OCI-LY3 (cell line): ENCODE results near the gene DSN1.
A peak's percentile ranks its signal among the peaks of the same experiment; 100 is the strongest.

Experiments
- H2AFZ ChIP-seq: fragments of 200-600, 300-600 bp; shearing (Covaris generic); 2 replicates; pipeline ENCODE4 v1.6.0; 2014; ENCODE audit warnings: antibody characterized with exemption, low read depth, low read length
- H3K27ac ChIP-seq: fragments of 200-600, 300-600 bp; sonication (generic); 2 replicates; pipeline ENCODE4 v1.5.1; 2014; ENCODE audit warnings: mild to moderate bottlenecking, low read length, moderate library complexity, mixed read lengths
- H3K27me3 ChIP-seq: fragments of 200-600, 300-600 bp; sonication (generic); 2 replicates; pipeline ENCODE4 v1.6.1; 2014; ENCODE audit warnings: low read depth, low read length, mixed read lengths
- H3K36me3 ChIP-seq: fragments of 200-600, 300-600 bp; sonication (generic); replicated peaks from 2 replicates; pipeline ENCODE3; 2014; ENCODE audit warnings: low read depth, low read length, mixed read lengths
- H3K4me1 ChIP-seq: fragments of 300-600, 200-600 bp; sonication (generic); 2 replicates; pipeline ENCODE4 v1.6.1; 2014; ENCODE audit warnings: low read length, mixed read lengths
- H3K4me2 ChIP-seq: fragments of 200-600, 300-600 bp; sonication (generic); 2 replicates; pipeline ENCODE4 v1.6.1; 2014; ENCODE audit warnings: low read length, mixed read lengths
- H3K4me3 ChIP-seq: fragments of 300-600, 200-600 bp; sonication (generic); 2 replicates; pipeline ENCODE4 v1.5.1; 2014; ENCODE audit warnings: antibody characterized with exemption, mild to moderate bottlenecking, low read length, moderate library complexity
- H3K79me2 ChIP-seq: fragments of 300-600, 200-600 bp; shearing (Covaris generic); 2 replicates; pipeline ENCODE4 v1.6.1; 2014; ENCODE audit warnings: mild to moderate bottlenecking, low read length, mixed read lengths
- H3K9ac ChIP-seq: fragments of 300-600, 200-600 bp; shearing (Covaris generic); 2 replicates; pipeline ENCODE4 v1.6.0; 2014; ENCODE audit warnings: mild to moderate bottlenecking, low read length, moderate library complexity
- H3K9me3 ChIP-seq: fragments of 200-600, 300-600 bp; shearing (Covaris generic); 2 replicates; pipeline ENCODE4 v1.6.1; 2014; ENCODE audit warnings: low read length, mixed read lengths; ENCODE audit not compliant: insufficient read depth
- H4K20me1 ChIP-seq: fragments of 200-600, 300-600 bp; sonication (generic); 2 replicates; pipeline ENCODE4 v1.6.1; 2016; ENCODE audit warnings: low read length, mixed read lengths; ENCODE audit not compliant: insufficient read depth
- CTCF ChIP-seq: fragments of 200-600, 300-600 bp; sonication (generic); IDR thresholded peaks from 2 replicates; pipeline ENCODE4 v1.5.1; 2014; ENCODE audit warnings: antibody characterized with exemption, low read length, low read depth
- EZH2phosphoT487 ChIP-seq: fragments of 200-600 bp; shearing (Covaris generic); IDR thresholded peaks from 2 replicates; pipeline ENCODE4 v1.6.1; 2018; ENCODE audit warnings: antibody characterized with exemption, mixed run types, low read depth

DSN1 gene

DNA sequence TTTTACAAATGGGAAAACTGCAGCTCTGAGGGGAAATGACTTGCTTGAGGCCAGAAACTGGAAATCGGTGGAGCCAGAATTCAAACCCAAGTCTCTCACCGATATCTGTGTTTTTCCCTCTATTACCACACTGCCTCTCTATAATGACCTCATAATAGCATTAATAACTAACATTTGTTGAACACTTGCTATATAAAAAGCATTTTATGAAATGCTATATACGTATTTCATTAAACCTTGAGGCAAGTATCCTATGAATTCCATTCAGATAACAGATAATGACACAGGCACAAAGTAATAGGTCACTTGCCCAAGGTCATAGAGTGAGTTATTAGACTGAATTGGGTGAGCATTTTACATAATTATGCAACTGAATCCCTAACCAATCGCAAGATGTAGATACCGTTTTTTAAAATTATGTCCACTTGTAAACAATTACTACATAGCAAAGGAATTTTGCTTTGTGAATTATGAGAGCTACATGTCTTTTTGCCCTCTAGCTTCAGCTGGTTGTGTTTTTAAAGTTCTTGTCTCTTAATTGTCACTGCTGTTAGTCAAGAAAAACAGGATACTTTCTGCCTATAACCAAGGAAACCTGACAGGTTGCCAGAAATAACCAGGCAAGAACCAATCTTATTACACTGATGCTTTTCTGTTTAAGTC, 4.7 kb downstream of the DSN1 start:
- Histone ChIP-seq H3K27ac (no peak overlapping the region), H3K9ac (no peak overlapping the region), H3K9me3 (no peaks in the 10 kb centered on the region), H3K4me2 (no peak overlapping the region), H3K36me3 (peaks cover 7% of the 10 kb centered on the region), H2AFZ (no peak overlapping the region), H3K27me3 (no peaks in the 10 kb centered on the region), H3K4me1 (peaks cover 16% of the 10 kb centered on the region), H3K79me2 (peaks cover 10% of the 10 kb centered on the region), H4K20me1 (no peaks in the 10 kb centered on the region), H3K4me3 (no peak overlapping the region)
- no peak for TF ChIP-seq EZH2phosphoT487
- TF ChIP-seq CTCF: no peak

DNA sequence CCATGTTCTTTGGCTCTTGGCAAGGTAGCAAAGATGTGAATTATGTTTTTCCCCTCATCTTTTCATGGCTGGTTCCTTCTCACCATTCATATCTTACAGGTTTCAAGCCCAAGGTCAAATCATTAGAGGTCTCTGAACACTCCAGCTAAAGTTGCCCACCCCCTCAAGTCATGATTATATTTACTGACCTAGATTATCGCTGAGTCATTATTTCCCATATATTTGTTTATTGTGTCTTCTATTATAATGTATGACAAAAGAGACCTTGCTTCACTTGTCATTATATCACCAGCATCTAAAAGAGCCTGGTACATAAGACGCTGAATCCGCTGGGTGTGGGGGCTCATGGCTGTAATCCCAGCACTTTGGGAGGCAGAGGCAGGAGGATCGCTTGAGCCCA, 12.4 kb downstream of the DSN1 start:
- peaks cover 19% of the 10 kb centered on the region for H3K36me3 ChIP-seq
- H4K20me1 ChIP-seq: no peaks in the 10 kb centered on the region
- H3K79me2 ChIP-seq: no peaks in the 10 kb centered on the region
- H3K4me2 ChIP-seq: no peak overlapping the region
- no peaks in the 10 kb centered on the region for H3K9me3 ChIP-seq
- TF ChIP-seq CTCF (no peak), EZH2phosphoT487 (no peak)
- no peak overlapping the region for H2AFZ ChIP-seq
- no peak overlapping the region for H3K4me3 ChIP-seq
- no peaks in the 10 kb centered on the region for H3K27me3 ChIP-seq
- no peak overlapping the region for H3K27ac ChIP-seq
- no peak overlapping the region for H3K9ac ChIP-seq
- peaks cover 15% of the 10 kb centered on the region for H3K4me1 ChIP-seq

GRCh38 chr20:36760647-36761046, 12.9 kb downstream of the DSN1 start:
- peaks cover 15% of the 10 kb centered on the region for H3K4me1 ChIP-seq
- H3K27ac ChIP-seq: no peak overlapping the region
- no peak for TF ChIP-seq CTCF
- TF ChIP-seq EZH2phosphoT487: no peak
- H2AFZ ChIP-seq: no peak overlapping the region
- H3K79me2 ChIP-seq: no peaks in the 10 kb centered on the region
- H3K27me3 ChIP-seq: no peaks in the 10 kb centered on the region
- H3K9me3 ChIP-seq: no peaks in the 10 kb centered on the region
- H3K9ac ChIP-seq: no peak overlapping the region
- peaks cover 20% of the 10 kb centered on the region for H3K36me3 ChIP-seq
- H3K4me3 ChIP-seq: no peak overlapping the region
- no peaks in the 10 kb centered on the region for H4K20me1 ChIP-seq
- no peak overlapping the region for H3K4me2 ChIP-seq

DNA sequence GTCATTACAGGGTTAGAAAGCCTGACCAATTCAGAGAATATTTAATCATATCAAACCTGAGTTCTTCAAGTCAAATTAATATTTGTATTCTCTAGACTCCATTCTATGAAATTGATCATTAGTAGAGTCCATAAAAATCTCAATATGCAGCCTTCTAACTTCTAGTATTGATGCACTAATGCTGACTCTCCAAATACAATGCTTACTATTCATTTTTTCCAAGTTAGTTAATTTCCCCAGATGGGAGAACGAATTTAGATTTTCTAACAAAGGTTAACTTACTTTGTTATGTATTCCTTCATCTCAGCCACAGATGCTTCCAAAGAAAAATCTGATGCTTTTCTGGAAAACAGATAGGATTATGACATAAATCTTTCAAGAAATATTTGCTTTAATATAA, 15.3 kb downstream of the DSN1 start:
- peak overlapping the region; percentile 56 for H3K27ac ChIP-seq
- H3K9me3 ChIP-seq: no peaks in the 10 kb centered on the region
- no peaks in the 10 kb centered on the region for H3K79me2 ChIP-seq
- no peak for TF ChIP-seq CTCF
- TF ChIP-seq EZH2phosphoT487: no peak
- no peak overlapping the region for H3K9ac ChIP-seq
- no peak overlapping the region for H2AFZ ChIP-seq
- no peaks in the 10 kb centered on the region for H3K27me3 ChIP-seq
- H3K36me3 ChIP-seq: peaks cover 34% of the 10 kb centered on the region
- H3K4me1 ChIP-seq: peaks cover 15% of the 10 kb centered on the region
- no peaks in the 10 kb centered on the region for H4K20me1 ChIP-seq
- peak overlapping the region; percentile 45 for H3K4me2 ChIP-seq
- H3K4me3 ChIP-seq: 0 out of 2 replicates have a peak overlapping the region, but pooled peaks have one; percentile 2
